ENCODE measurements around the gene ZNF317. TPM values are rescaled to one million over a fixed set of nuclear protein-coding genes. Genes with fewer than 3 reads are reported as not detected.

Gene ZNF317
- total RNA-seq, 1 experiment from 2014 or later, result 39.3 TPM

GRCh38 chr19:9151367-9151766, 11.2 kb downstream of the ZNF317 start:
- intact Hi-C loops (cut with micrococcal nuclease; ENCODE audit: unreplicated experiment) (no loop called here), in situ Hi-C loops (cut with HindIII; ENCODE audit: low pct_unique_long_range_greater_than_20kb, low sequenced_read_pairs) (no loop called here)
- CTCF ChIA-PET, result no interaction called here
- Histone ChIP-seq H3K4me1 (ENCODE audit: control insufficient read depth, insufficient read depth, low read length) (no peaks in the 10 kb centered on the region), H3K36me3 (ENCODE audit: control insufficient read depth, insufficient read depth, low read length) (no peaks in the 10 kb centered on the region), H3K27me3 (ENCODE audit: control insufficient read depth, insufficient read depth, low read length) (no peaks in the 10 kb centered on the region), H3K27ac (ENCODE audit: low read length) (no peak overlapping the region), H3K9me3 (ENCODE audit: control insufficient read depth, insufficient read depth, low read depth, low read length) (peaks cover 46% of the 10 kb centered on the region; the same call in 1 of the 2 replicates), H3K4me3 (ENCODE audit: low read depth in 2 of 2, low read length in 2 of 2) (no peak overlapping the region)
- POLR2A ChIA-PET, result no interaction called here
- DNase-seq (ENCODE audit: low read depth, low spot score) (no peak), ATAC-seq (no peak)
- TF ChIP-seq, protein P1, sequence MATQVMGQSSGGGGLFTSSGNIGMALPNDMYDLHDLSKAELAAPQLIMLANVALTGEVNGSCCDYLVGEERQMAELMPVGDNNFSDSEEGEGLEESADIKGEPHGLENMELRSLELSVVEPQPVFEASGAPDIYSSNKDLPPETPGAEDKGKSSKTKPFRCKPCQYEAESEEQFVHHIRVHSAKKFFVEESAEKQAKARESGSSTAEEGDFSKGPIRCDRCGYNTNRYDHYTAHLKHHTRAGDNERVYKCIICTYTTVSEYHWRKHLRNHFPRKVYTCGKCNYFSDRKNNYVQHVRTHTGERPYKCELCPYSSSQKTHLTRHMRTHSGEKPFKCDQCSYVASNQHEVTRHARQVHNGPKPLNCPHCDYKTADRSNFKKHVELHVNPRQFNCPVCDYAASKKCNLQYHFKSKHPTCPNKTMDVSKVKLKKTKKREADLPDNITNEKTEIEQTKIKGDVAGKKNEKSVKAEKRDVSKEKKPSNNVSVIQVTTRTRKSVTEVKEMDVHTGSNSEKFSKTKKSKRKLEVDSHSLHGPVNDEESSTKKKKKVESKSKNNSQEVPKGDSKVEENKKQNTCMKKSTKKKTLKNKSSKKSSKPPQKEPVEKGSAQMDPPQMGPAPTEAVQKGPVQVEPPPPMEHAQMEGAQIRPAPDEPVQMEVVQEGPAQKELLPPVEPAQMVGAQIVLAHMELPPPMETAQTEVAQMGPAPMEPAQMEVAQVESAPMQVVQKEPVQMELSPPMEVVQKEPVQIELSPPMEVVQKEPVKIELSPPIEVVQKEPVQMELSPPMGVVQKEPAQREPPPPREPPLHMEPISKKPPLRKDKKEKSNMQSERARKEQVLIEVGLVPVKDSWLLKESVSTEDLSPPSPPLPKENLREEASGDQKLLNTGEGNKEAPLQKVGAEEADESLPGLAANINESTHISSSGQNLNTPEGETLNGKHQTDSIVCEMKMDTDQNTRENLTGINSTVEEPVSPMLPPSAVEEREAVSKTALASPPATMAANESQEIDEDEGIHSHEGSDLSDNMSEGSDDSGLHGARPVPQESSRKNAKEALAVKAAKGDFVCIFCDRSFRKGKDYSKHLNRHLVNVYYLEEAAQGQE (IDR thresholded peaks at IDR 0.05; ENCODE audit: insufficient read depth in 1 of 2, low read depth in 2 of 2, low read length in 1 of 2), result no peak
- no peak for TF ChIP-seq SIN3A (IDR thresholded peaks at IDR 0.05; ENCODE audit: borderline replicate concordance, insufficient read depth, low read depth, low read length)
- no peak for TF ChIP-seq CTCF (IDR thresholded peaks at IDR 0.05)
- no peak for TF ChIP-seq TCF7L2 (IDR thresholded peaks at IDR 0.05; ENCODE audit: low read depth, low read length)
- no peak for TF ChIP-seq POLR2AphosphoS5 (IDR thresholded peaks at IDR 0.05; ENCODE audit: low read depth, low read length)
- no TSS peak for BruUV-seq (replicated peaks)

DNA sequence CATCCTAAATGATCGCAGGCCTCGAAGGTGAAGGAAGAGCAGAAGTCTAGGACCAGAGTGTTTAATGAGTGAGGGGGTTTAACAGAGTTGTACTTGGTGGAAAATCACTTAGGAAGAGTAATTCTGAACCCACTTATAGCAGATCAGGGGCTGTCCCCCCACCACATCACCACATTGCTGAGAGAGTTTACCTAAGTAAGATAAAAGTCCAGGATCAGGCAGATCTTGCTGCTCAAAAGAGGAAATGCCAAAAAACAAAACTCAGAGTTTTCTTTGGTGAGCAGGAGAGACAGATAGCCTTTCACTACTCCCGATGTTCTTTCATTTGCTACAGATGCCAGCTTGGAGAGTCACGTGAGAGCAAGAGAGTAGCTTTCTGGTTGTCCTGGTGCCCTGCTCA, 15.4 kb downstream of the ZNF317 start:
- no TSS peak for BruUV-seq (replicated peaks)
- ChIA-PET POLR2A (no interaction called here), CTCF (no interaction called here)
- no peak for TF ChIP-seq POLR2AphosphoS5 (IDR thresholded peaks at IDR 0.05; ENCODE audit: low read depth, low read length)
- TF ChIP-seq TCF7L2 (IDR thresholded peaks at IDR 0.05; ENCODE audit: low read depth, low read length), result no peak
- no peak for TF ChIP-seq SIN3A (IDR thresholded peaks at IDR 0.05; ENCODE audit: borderline replicate concordance, insufficient read depth, low read depth, low read length)
- TF ChIP-seq, protein P1 (IDR thresholded peaks at IDR 0.05; ENCODE audit: insufficient read depth in 1 of 2, low read depth in 2 of 2, low read length in 1 of 2), result no peak
- no peak for TF ChIP-seq CTCF (IDR thresholded peaks at IDR 0.05)
- H3K4me3 ChIP-seq (ENCODE audit: low read depth in 2 of 2, low read length in 2 of 2), result no peak overlapping the region
- peaks cover 33% of the 10 kb centered on the region; the same call in 1 of the 2 replicates for H3K9me3 ChIP-seq (ENCODE audit: control insufficient read depth, insufficient read depth, low read depth, low read length)
- no peak overlapping the region for H3K27ac ChIP-seq (ENCODE audit: low read length)
- no peaks in the 10 kb centered on the region for H3K4me1 ChIP-seq (ENCODE audit: control insufficient read depth, insufficient read depth, low read length)
- in situ Hi-C loops (cut with HindIII; ENCODE audit: low pct_unique_long_range_greater_than_20kb, low sequenced_read_pairs), result no loop called here
- no peak for DNase-seq (ENCODE audit: low read depth, low spot score)
- H3K36me3 ChIP-seq (ENCODE audit: control insufficient read depth, insufficient read depth, low read length), result peaks cover 9% of the 10 kb centered on the region
- no peaks in the 10 kb centered on the region for H3K27me3 ChIP-seq (ENCODE audit: control insufficient read depth, insufficient read depth, low read length)
- ATAC-seq, result no peak
- intact Hi-C loops (cut with micrococcal nuclease; ENCODE audit: unreplicated experiment), result no loop called here

Measured in Panc1 (cell line).